NCI-H526 treated with DMSO at 0.1 percent for 48 hours (cell line): Measurements from ENCODE around the gene CRYM.
A peak's percentile ranks its signal among the peaks of the same experiment; 100 is the strongest.
"Not testable (repeated sequence)": the region's sequence is repeated elsewhere in the genome, so short reads cannot be mapped to it uniquely, and the experiment has no call there.

ENCODE experiments used
- DNase-seq: peaks from one replicate; lab custom pipeline; 2025; lab: John Stamatoyannopoulos, UW

The CRYM gene

GRCh38 chr16:21279501-21279900 lies 1.4 kb upstream of the CRYM start:
- DNase-seq, result no peak

- DNase-seq, result peak; percentile 18
Observed at GRCh38 chr16:21277045-21277926, 804 bp downstream of the CRYM start.

- DNase-seq, result no peak
Observed at GRCh38 chr16:21276090-21276489, 2.0 kb downstream of the CRYM start.

- DNase-seq, result no peak
Observed at GRCh38 chr16:21275529-21275928, 2.6 kb downstream of the CRYM start.

GRCh38 chr16:21274172-21274726 lies 3.8 kb downstream of the CRYM start:
- DNase-seq, result no peak

- DNase-seq, result not testable (repeated sequence)
Observed at GRCh38 chr16:21272763-21273162, 5.3 kb downstream of the CRYM start.

GRCh38 chr16:21272253-21272652 lies 5.8 kb downstream of the CRYM start:
- no peak for DNase-seq

- DNase-seq, result no peak
Observed at GRCh38 chr16:21268236-21268635, 9.9 kb downstream of the CRYM start.

- DNase-seq, result no peak
Observed at GRCh38 chr16:21267298-21267697, 10.8 kb downstream of the CRYM start.

- DNase-seq, result no peak
Observed at GRCh38 chr16:21265104-21265837, 12.8 kb downstream of the CRYM start.

- no peak for DNase-seq
Observed at GRCh38 chr16:21264571-21265036, 13.5 kb downstream of the CRYM start.

GRCh38 chr16:21263640-21264570 lies 14.2 kb downstream of the CRYM start:
- DNase-seq, result peak; percentile 60

- no peak for DNase-seq
Observed at GRCh38 chr16:21262779-21263639, 15.1 kb downstream of the CRYM start.

GRCh38 chr16:21260870-21261791 lies 17.0 kb downstream of the CRYM start:
- no peak for DNase-seq

GRCh38 chr16:21257284-21257683 lies 20.8 kb downstream of the CRYM start:
- no peak for DNase-seq

- DNase-seq, result no peak
Observed at GRCh38 chr16:21256636-21257035, 21.5 kb downstream of the CRYM start.

GRCh38 chr16:21253470-21253869 lies 24.6 kb downstream of the CRYM start:
- DNase-seq, result no peak

- no peak for DNase-seq
Observed at GRCh38 chr16:21250072-21250923, 27.8 kb downstream of the CRYM start.

GRCh38 chr16:21248179-21248578 lies 29.9 kb downstream of the CRYM start:
- DNase-seq, result not testable (repeated sequence)
